Measurements from ENCODE around the gene TNFAIP8. TPM values are rescaled to one million over a fixed set of nuclear protein-coding genes. Genes with fewer than 3 reads are reported as not detected.

TNFAIP8 gene
- total and polyA plus RNA-seq, 10 of the 15 experiments (the other 5 are each of a cell fraction or from before 2014, with no cell fraction given): 124 to 324 (median 177) TPM

DNA sequence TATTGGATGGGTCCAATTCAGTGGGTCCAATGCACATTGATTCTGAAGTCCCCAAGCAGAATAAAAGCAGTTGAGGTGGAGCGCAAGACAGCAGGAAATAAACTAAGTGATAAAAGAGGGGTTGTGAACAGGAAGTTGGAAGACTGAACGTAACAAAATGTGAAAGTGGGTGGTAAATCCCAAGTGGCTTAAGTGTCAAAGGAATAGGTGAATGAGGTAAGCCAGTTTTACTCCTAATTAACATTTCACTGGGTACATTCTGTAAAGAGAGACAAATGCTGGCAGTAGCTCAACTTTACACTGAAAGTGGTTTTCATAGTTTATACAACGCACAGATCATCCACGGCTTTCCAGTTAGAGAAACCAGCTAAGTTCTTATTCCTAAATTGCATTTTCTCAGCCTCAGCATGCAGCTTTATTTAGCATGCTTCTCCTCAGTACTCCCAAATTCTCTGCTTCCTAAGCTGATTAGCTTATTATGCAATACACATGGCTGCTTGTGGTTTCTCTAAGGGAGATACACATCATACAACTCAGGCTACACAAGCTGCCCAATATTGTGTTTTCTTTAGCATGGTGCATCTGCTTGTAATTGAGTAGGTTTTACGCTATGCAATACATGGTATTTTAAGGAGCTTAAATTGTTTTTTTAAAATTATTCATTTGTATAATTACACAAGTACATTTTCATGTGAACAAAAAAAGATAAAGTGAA is 62.2 kb downstream of the TNFAIP8 start:
- in situ Hi-C loops (cut with MboI) (no loop called here), intact Hi-C loops (cut with micrococcal nuclease; ENCODE audit: unreplicated experiment) (no loop called here)
- Histone ChIP-seq H3K4me1 (ENCODE audit: control insufficient read depth, insufficient read depth, low read length) (peaks cover 8% of the 10 kb centered on the region; the same call in 1 of the 2 replicates), H4K20me1 (ENCODE audit: control insufficient read depth, insufficient read depth) (no peaks in the 10 kb centered on the region), H2AFZ (ENCODE audit: control insufficient read depth, low read depth, low read length) (peak overlapping the region; percentile 63), H3K79me2 (ENCODE audit: control insufficient read depth, insufficient read depth, low read length) (no peaks in the 10 kb centered on the region), H3K36me3 (ENCODE audit: control insufficient read depth in 2 of 2, insufficient read depth in 2 of 2, low read length in 1 of 2) (no peaks in the 10 kb centered on the region), H3K9me3 (replicated peaks; ENCODE audit: control insufficient read depth, insufficient read depth, low read length) (no peaks in the 10 kb centered on the region; the same call in 1 of the 3 replicates), H3K27ac (ENCODE audit: control insufficient read depth, insufficient read depth) (no peak overlapping the region), H3K4me2 (ENCODE audit: control insufficient read depth, insufficient read depth) (peak overlapping the region; percentile 51), H3K27me3 (replicated peaks in 1 of 2; ENCODE audit: control insufficient read depth in 2 of 2, insufficient read depth in 2 of 2, low read length in 1 of 2) (no peaks in the 10 kb centered on the region), H3K4me3 (no peak overlapping the region), H3K9ac (ENCODE audit: control insufficient read depth, insufficient read depth, low read length) (no peak overlapping the region)
- BruUV-seq (replicated peaks): no TSS peak
- ATAC-seq: peak; percentile 14; the same call in 2 of the 3 replicates
- RAD21 ChIA-PET (ENCODE audit: unreplicated experiment): interaction anchor here (0.7 to 2.4 kb wide), 13 partner anchors 8 to 430 kb away, joined by 3 to 13 read pairs (median 4); partner anchors contain the start of gene HSD17B4
- DNase-seq (ENCODE audit: low read depth, low spot score): no peak
- CTCF ChIA-PET: interaction anchor here (0.5 to 3.8 kb wide), 11 partner anchors 12 to 1060 kb away, joined by 3 to 18 read pairs (median 3); partner anchors contain the start of gene DMXL1
- SMC1A ChIA-PET (ENCODE audit: uncharacterized antibody, unreplicated experiment): interaction anchor here (0.6 to 3.9 kb wide), 18 partner anchors 9 to 433 kb away, joined by 3 to 21 read pairs (median 3); partner anchors contain the start of gene DTWD2
- WGBS (ENCODE audit: insufficient coverage, insufficient replicate concordance, low lambda C conversion rate, missing lambda C conversion rate): 51% methylated on average over 5 of the region's 5 CpGs
- no peak for FAIRE-seq
- POLR2A ChIA-PET: interaction anchor here (1.0 to 1.3 kb wide), 4 partner anchors 10 to 145 kb away, joined by 3 to 6 read pairs (median 3); no protein-coding TSS in a partner anchor
- TF ChIP-seq ATF7 (IDR thresholded peaks at IDR 0.05; ENCODE audit: low read depth) (peak; percentile 28; the same call in 1 of the 2 replicates), RUNX3 (IDR thresholded peaks at IDR 0.05; ENCODE audit: low read length) (0 out of 2 replicates have a peak, but pooled peaks have one; percentile 18), STAT3 (IDR thresholded peaks at IDR 0.05; ENCODE audit: low read depth, low read length) (no peak), SREBF1 (IDR thresholded peaks at IDR 0.05; ENCODE audit: low read length) (no peak), ZNF24 (IDR thresholded peaks at IDR 0.05) (0 out of 2 replicates have a peak, but pooled peaks have one; percentile 9), NBN (IDR thresholded peaks at IDR 0.05) (no peak), MEF2B (IDR thresholded peaks at IDR 0.05; ENCODE audit: partially characterized antibody, poor library complexity, severe bottlenecking) (peak; percentile 47), SP1 (IDR thresholded peaks at IDR 0.05; ENCODE audit: low read depth, low read length) (no peak), TAF1 (IDR thresholded peaks at IDR 0.05; ENCODE audit: borderline replicate concordance, low read depth, low read length) (no peak), MTA2 (IDR thresholded peaks at IDR 0.05; ENCODE audit: low read depth) (peak; percentile 44; the same call in 1 of the 2 replicates), IKZF2 (IDR thresholded peaks at IDR 0.05) (peak; percentile 40 to 43; a peak in 2 of 4 replicates), SMC3 (IDR thresholded peaks at IDR 0.05; ENCODE audit: borderline replicate concordance, low read length) (no peak), PAX5 (IDR thresholded peaks at IDR 0.05; ENCODE audit: borderline replicate concordance, low read depth, low read length) (no peak), MEF2A (IDR thresholded peaks at IDR 0.05; ENCODE audit: insufficient read depth, low read depth, low read length) (no peak), STAT1 (conservative IDR thresholded peaks at IDR 0.05) (no peak), RFX5 (IDR thresholded peaks at IDR 0.05; ENCODE audit: low read depth, low read length) (no peak), IKZF1 (conservative IDR thresholded peaks at IDR 0.05) (0 out of 2 replicates have a peak, but pooled peaks have one; percentile 30), FOXM1 (IDR thresholded peaks at IDR 0.05; ENCODE audit: low read depth, low read length) (no peak), MXI1 (IDR thresholded peaks at IDR 0.05; ENCODE audit: low read depth, low read length) (no peak)
- TF ChIP-seq, protein P1, sequence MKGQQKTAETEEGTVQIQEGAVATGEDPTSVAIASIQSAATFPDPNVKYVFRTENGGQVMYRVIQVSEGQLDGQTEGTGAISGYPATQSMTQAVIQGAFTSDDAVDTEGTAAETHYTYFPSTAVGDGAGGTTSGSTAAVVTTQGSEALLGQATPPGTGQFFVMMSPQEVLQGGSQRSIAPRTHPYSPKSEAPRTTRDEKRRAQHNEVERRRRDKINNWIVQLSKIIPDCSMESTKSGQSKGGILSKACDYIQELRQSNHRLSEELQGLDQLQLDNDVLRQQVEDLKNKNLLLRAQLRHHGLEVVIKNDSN (IDR thresholded peaks at IDR 0.05; ENCODE audit: borderline replicate concordance, extremely low read length, insufficient read depth, low read depth, low read length): no peak
- TF ChIP-seq, protein P2, sequence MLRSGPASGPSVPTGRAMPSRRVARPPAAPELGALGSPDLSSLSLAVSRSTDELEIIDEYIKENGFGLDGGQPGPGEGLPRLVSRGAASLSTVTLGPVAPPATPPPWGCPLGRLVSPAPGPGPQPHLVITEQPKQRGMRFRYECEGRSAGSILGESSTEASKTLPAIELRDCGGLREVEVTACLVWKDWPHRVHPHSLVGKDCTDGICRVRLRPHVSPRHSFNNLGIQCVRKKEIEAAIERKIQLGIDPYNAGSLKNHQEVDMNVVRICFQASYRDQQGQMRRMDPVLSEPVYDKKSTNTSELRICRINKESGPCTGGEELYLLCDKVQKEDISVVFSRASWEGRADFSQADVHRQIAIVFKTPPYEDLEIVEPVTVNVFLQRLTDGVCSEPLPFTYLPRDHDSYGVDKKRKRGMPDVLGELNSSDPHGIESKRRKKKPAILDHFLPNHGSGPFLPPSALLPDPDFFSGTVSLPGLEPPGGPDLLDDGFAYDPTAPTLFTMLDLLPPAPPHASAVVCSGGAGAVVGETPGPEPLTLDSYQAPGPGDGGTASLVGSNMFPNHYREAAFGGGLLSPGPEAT (IDR thresholded peaks at IDR 0.05; ENCODE audit: low read depth): peak; percentile 19; the same call in 1 of the 2 replicates
- TF ChIP-seq, protein P3, sequence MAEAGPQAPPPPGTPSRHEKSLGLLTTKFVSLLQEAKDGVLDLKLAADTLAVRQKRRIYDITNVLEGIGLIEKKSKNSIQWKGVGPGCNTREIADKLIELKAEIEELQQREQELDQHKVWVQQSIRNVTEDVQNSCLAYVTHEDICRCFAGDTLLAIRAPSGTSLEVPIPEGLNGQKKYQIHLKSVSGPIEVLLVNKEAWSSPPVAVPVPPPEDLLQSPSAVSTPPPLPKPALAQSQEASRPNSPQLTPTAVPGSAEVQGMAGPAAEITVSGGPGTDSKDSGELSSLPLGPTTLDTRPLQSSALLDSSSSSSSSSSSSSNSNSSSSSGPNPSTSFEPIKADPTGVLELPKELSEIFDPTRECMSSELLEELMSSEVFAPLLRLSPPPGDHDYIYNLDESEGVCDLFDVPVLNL (IDR thresholded peaks at IDR 0.05; ENCODE audit: low read depth, low read length): no peak

All from GM12878 (cell line).